GM12878 (cell line): ENCODE measurements around the gene TMPRSS9. TPM values are rescaled to one million over a fixed set of nuclear protein-coding genes. Genes with fewer than 3 reads are reported as not detected.

Experiments
- ATAC-seq: fragments of 200-7000 bp; cut with Tn5 transposase; 3 replicates; pipeline ENCODE4 v1.9.1; 2020; ENCODE audit warnings: mild to moderate bottlenecking, moderate library complexity
- BruUV-seq: library from RNA; stranded (reverse); fragments of 400-500 nt; replicated peaks from 2 replicates; lab custom pipeline; 2021; lab: Mats Ljungman, UMichigan
- CTCF ChIA-PET: fragments of 300-600 bp; sonication (Branson Sonifier 250); formaldehyde crosslinking; extraction: SDS; loops from one replicate; lab custom pipeline; 2021; ENCODE audit warnings: inconsistent platforms; lab: Yijun Ruan, JAX
- POLR2A ChIA-PET: fragments of 350-600 bp; formaldehyde crosslinking; extraction: SDS; loops from one replicate; lab custom pipeline; 2021; ENCODE audit warnings: inconsistent platforms; lab: Charles Lee
- RAD21 ChIA-PET: fragments of 300-600 bp; sonication (Branson Sonifier 250); formaldehyde crosslinking; loops from one replicate; lab custom pipeline; 2023; ENCODE audit warnings: antibody characterized with exemption; ENCODE audit not compliant: unreplicated experiment; lab: Charles Lee
- SMC1A ChIA-PET: fragments of 300-600 bp; sonication (Branson Sonifier 250); formaldehyde crosslinking; loops from one replicate; lab custom pipeline; 2023; ENCODE audit not compliant: unreplicated experiment, uncharacterized antibody; lab: Charles Lee
- DNase-seq: peaks from one replicate; pipeline ENCODE4 v3.0.0-alpha.2; 2011; ENCODE audit warnings: low read depth, low spot score
- FAIRE-seq: peaks from 3 replicates; lab custom pipeline; 2011; peaks lifted over from hg19 to GRCh38; lab: Jason Lieb, UNC
- H2AFZ ChIP-seq: 2 replicates; pipeline ENCODE4 v1.6.0; 2011; ENCODE audit warnings: low read depth, low read length, control low read depth; ENCODE audit not compliant: control insufficient read depth
- H3K27ac ChIP-seq: 2 replicates; pipeline ENCODE4 v1.5.1; 2011; ENCODE audit warnings: control low read depth; ENCODE audit not compliant: control insufficient read depth, insufficient read depth
- H3K27me3 ChIP-seq, 2 experiments: replicated peaks in 1 of 2; 2 replicates each; pipeline versions ENCODE4 v1.6.0 to v1.6.1; 2011; ENCODE audit warnings: low read length in 1 of 2; ENCODE audit not compliant: control insufficient read depth in 2 of 2, insufficient read depth in 2 of 2
- H3K36me3 ChIP-seq, 2 experiments: 2 replicates each; pipeline ENCODE4 v1.5.1; 2011; ENCODE audit warnings: low read length in 1 of 2; ENCODE audit not compliant: control insufficient read depth in 2 of 2, insufficient read depth in 2 of 2
- H3K4me1 ChIP-seq: 2 replicates; pipeline ENCODE4 v1.6.1; 2011; ENCODE audit warnings: mild to moderate bottlenecking, low read length, moderate library complexity, mixed read lengths; ENCODE audit not compliant: control insufficient read depth, insufficient read depth
- H3K4me2 ChIP-seq: 2 replicates; pipeline ENCODE4 v1.6.0; 2011; ENCODE audit warnings: control low read depth; ENCODE audit not compliant: control insufficient read depth, insufficient read depth
- H3K4me3 ChIP-seq: fragments of 200-600 bp; sonication (generic); 2 replicates; pipeline ENCODE4 v1.5.1; 2016
- H3K79me2 ChIP-seq: 2 replicates; pipeline ENCODE4 v1.6.0; 2011; ENCODE audit warnings: low read length; ENCODE audit not compliant: control insufficient read depth, insufficient read depth
- H3K9ac ChIP-seq: 2 replicates; pipeline ENCODE4 v1.8.0; 2011; ENCODE audit warnings: low read length, control low read depth, mixed read lengths; ENCODE audit not compliant: control insufficient read depth, insufficient read depth
- H3K9me3 ChIP-seq: replicated peaks from 3 replicates; pipeline ENCODE4 v1.5.1; 2011; ENCODE audit warnings: mild to moderate bottlenecking, low read length; ENCODE audit not compliant: control insufficient read depth, insufficient read depth
- H4K20me1 ChIP-seq: 2 replicates; pipeline ENCODE4 v1.6.0; 2011; ENCODE audit not compliant: control insufficient read depth, insufficient read depth
- EED ChIP-seq: sonication (generic); IDR thresholded peaks from 2 replicates; pipeline ENCODE4 v1.6.1; 2016; ENCODE audit warnings: antibody characterized with exemption, low read depth
- IRF4 ChIP-seq: IDR thresholded peaks from 2 replicates; pipeline ENCODE4 v1.6.1; 2011; ENCODE audit warnings: low read depth, low read length
- JUNB ChIP-seq: IDR thresholded peaks from 2 replicates; pipeline ENCODE4 v1.6.1; 2016; ENCODE audit warnings: antibody characterized with exemption, mild to moderate bottlenecking
- NRF1 ChIP-seq: conservative IDR thresholded peaks from 2 replicates; pipeline ENCODE4 v1.6.1; 2011; ENCODE audit warnings: mild to moderate bottlenecking, low read depth, low read length, improper control_type of control experiment
- RAD51 ChIP-seq: fragments of 450-650 bp; IDR thresholded peaks from 2 replicates; pipeline ENCODE4 v1.6.1; 2016; ENCODE audit warnings: moderate library complexity, mild to moderate bottlenecking, inconsistent platforms
- SUPT20H ChIP-seq: IDR thresholded peaks from 2 replicates; pipeline ENCODE4 v1.6.1; 2011; ENCODE audit warnings: low read depth, mild to moderate bottlenecking, low read length, moderate library complexity, borderline replicate concordance; ENCODE audit not compliant: control insufficient read depth
- YY1 ChIP-seq: IDR thresholded peaks from 2 replicates; pipeline ENCODE4 v1.6.1; 2011; ENCODE audit warnings: low read depth, mild to moderate bottlenecking, low read length
- ZBTB11 ChIP-seq: fragments of 450-650 bp; formaldehyde crosslinking; IDR thresholded peaks from 2 replicates; pipeline ENCODE4 v1.5.0; 2022; ENCODE audit warnings: mild to moderate bottlenecking, missing genetic modification characterization
- WGBS: methylation state at CpG from one replicate; pipeline ENCODE4 v1.1.6; 2016; ENCODE audit warnings: low lambda C conversion rate; ENCODE audit not compliant: insufficient replicate concordance, insufficient coverage; ENCODE audit errors: missing lambda C conversion rate; 5-methylcytosine and 5-hydroxymethylcytosine counted together
- in situ Hi-C: fragments of 300-500 bp; cut with MboI; formaldehyde crosslinking; loops from 9 replicates; pipeline ENCODE4 v1.14.3; 2018; ENCODE audit warnings: mixed read lengths
- intact Hi-C: fragments of 100-400 bp; cut with micrococcal nuclease; formaldehyde crosslinking; loops from one replicate; pipeline ENCODE4 v1.14.2; 2022; ENCODE audit not compliant: unreplicated experiment
- polyA plus RNA-seq, 11 experiments: library from polyadenylated mRNA; depleted of rRNA in 4 of 11; unstranded in 6 of 11; stranded (reverse) in 5 of 11; fragments of >200 nt; fragmentation: Nextera tagmentation in 4 of 11; fragmentation: Illumina TruSeq in 1 of 11; extraction: Ambion mirVana in 4 of 11; extraction: Trizol in 1 of 11; gene quantifications; 1 replicate in 1 of 11; 2 replicates in 10 of 11; pipeline versions ENCODE4 v1.2.1 to v1.2.3, GENCODE V29; 2011 to 2016; ENCODE audit warnings: inconsistent platforms in 2 of 11, missing spikeins in 2 of 11, low read depth in 1 of 11
- total RNA-seq, 4 experiments: library from RNA; depleted of rRNA in 3 of 4; stranded (reverse); fragments of >200 nt in 3 of 4; fragmentation: Illumina TruSeq in 1 of 4; extraction: Trizol in 1 of 4; gene quantifications; 2 replicates each; pipeline versions ENCODE4 v1.2.1 to v1.2.3, GENCODE V29; 2013 to 2021
- TF ChIP-seq, protein P1 (sequence below): fragments of 450-650 bp; IDR thresholded peaks from 2 replicates; pipeline ENCODE4 v1.6.1; 2017; ENCODE audit warnings: mild to moderate bottlenecking, moderate library complexity
- TF ChIP-seq, protein P2 (sequence below): fragments of 450-650 bp; IDR thresholded peaks from 2 replicates; pipeline ENCODE4 v1.6.1; 2018; ENCODE audit warnings: mild to moderate bottlenecking, low read depth, moderate library complexity; ENCODE audit not compliant: partially characterized antibody

TMPRSS9 gene
- total and polyA plus RNA-seq, 10 of the 15 experiments (the other 5 are each of a cell fraction or from before 2014, with no cell fraction given): 0.24 TPM; not detected in 9

GRCh38 chr19:2318923-2319322, 41.1 kb upstream of the TMPRSS9 start:
- intact Hi-C loops (no loop called here), in situ Hi-C loops (loop anchor here (5.0 kb wide), 1 partner anchor 87 kb away; no protein-coding TSS in a partner anchor)
- SMC1A ChIA-PET: interaction anchor here (0.7 to 1.3 kb wide), 3 partner anchors 9 to 80 kb away, joined by 3 to 5 read pairs (median 3); no protein-coding TSS in a partner anchor
- WGBS: 42% methylated on average over 5 of the region's 6 CpGs
- H2AFZ ChIP-seq: no peak overlapping the region
- no peak overlapping the region for H3K27ac ChIP-seq
- H3K27me3 ChIP-seq: no peaks in the 10 kb centered on the region
- CTCF ChIA-PET: interaction anchor here (0.6 to 1.4 kb wide), 4 partner anchors 71 to 337 kb away, joined by 3 to 9 read pairs (median 3); no protein-coding TSS in a partner anchor
- no peak overlapping the region for H3K4me2 ChIP-seq
- no peak overlapping the region for H3K4me3 ChIP-seq
- no peaks in the 10 kb centered on the region for H4K20me1 ChIP-seq
- FAIRE-seq: no peak
- peaks cover 0 to 6% of the 10 kb centered on the region in 2 experiments; a peak in 2 of 4 replicates for H3K36me3 ChIP-seq
- no peak for DNase-seq
- POLR2A ChIA-PET: interaction anchor here (0.7 kb wide), 2 partner anchors 24 to 159 kb away, joined by 6 to 11 read pairs; no protein-coding TSS in a partner anchor
- H3K79me2 ChIP-seq: no peaks in the 10 kb centered on the region; the same call in 1 of the 2 replicates
- H3K4me1 ChIP-seq: peaks cover 3% of the 10 kb centered on the region; the same call in 1 of the 2 replicates
- ATAC-seq: no peak
- peaks cover 6% of the 10 kb centered on the region; the same call in 1 of the 3 replicates for H3K9me3 ChIP-seq
- no TSS peak for BruUV-seq
- RAD21 ChIA-PET: interaction anchor here (0.7 to 1.4 kb wide), 3 partner anchors 30 to 188 kb away, joined by 4 to 11 read pairs (median 5); no protein-coding TSS in a partner anchor
- no peak overlapping the region for H3K9ac ChIP-seq
- TF ChIP-seq RAD51: no peak
- TF ChIP-seq SUPT20H: no peak
- TF ChIP-seq ZBTB11: no peak
- no peak for TF ChIP-seq YY1
- no peak for TF ChIP-seq IRF4
- no peak for TF ChIP-seq EED
- TF ChIP-seq, protein P1, sequence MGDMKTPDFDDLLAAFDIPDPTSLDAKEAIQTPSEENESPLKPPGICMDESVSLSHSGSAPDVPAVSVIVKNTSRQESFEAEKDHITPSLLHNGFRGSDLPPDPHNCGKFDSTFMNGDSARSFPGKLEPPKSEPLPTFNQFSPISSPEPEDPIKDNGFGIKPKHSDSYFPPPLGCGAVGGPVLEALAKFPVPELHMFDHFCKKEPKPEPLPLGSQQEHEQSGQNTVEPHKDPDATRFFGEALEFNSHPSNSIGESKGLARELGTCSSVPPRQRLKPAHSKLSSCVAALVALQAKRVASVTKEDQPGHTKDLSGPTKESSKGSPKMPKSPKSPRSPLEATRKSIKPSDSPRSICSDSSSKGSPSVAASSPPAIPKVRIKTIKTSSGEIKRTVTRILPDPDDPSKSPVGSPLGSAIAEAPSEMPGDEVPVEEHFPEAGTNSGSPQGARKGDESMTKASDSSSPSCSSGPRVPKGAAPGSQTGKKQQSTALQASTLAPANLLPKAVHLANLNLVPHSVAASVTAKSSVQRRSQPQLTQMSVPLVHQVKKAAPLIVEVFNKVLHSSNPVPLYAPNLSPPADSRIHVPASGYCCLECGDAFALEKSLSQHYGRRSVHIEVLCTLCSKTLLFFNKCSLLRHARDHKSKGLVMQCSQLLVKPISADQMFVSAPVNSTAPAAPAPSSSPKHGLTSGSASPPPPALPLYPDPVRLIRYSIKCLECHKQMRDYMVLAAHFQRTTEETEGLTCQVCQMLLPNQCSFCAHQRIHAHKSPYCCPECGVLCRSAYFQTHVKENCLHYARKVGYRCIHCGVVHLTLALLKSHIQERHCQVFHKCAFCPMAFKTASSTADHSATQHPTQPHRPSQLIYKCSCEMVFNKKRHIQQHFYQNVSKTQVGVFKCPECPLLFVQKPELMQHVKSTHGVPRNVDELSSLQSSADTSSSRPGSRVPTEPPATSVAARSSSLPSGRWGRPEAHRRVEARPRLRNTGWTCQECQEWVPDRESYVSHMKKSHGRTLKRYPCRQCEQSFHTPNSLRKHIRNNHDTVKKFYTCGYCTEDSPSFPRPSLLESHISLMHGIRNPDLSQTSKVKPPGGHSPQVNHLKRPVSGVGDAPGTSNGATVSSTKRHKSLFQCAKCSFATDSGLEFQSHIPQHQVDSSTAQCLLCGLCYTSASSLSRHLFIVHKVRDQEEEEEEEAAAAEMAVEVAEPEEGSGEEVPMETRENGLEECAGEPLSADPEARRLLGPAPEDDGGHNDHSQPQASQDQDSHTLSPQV: no peak
- TF ChIP-seq, protein P2, sequence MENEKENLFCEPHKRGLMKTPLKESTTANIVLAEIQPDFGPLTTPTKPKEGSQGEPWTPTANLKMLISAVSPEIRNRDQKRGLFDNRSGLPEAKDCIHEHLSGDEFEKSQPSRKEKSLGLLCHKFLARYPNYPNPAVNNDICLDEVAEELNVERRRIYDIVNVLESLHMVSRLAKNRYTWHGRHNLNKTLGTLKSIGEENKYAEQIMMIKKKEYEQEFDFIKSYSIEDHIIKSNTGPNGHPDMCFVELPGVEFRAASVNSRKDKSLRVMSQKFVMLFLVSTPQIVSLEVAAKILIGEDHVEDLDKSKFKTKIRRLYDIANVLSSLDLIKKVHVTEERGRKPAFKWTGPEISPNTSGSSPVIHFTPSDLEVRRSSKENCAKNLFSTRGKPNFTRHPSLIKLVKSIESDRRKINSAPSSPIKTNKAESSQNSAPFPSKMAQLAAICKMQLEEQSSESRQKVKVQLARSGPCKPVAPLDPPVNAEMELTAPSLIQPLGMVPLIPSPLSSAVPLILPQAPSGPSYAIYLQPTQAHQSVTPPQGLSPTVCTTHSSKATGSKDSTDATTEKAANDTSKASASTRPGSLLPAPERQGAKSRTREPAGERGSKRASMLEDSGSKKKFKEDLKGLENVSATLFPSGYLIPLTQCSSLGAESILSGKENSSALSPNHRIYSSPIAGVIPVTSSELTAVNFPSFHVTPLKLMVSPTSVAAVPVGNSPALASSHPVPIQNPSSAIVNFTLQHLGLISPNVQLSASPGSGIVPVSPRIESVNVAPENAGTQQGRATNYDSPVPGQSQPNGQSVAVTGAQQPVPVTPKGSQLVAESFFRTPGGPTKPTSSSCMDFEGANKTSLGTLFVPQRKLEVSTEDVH: no peak
- no peak for TF ChIP-seq NRF1
- TF ChIP-seq JUNB: no peak
